Measurements from ENCODE around the gene ASB7. TPM values are rescaled to one million over a fixed set of nuclear protein-coding genes. Genes with fewer than 3 reads are reported as not detected.

The ASB7 gene
- total RNA-seq, 4 donors from 2014 or later = 5.1 to 10.3 (median 6.3) TPM

GRCh38 chr15:100689131-100689899 is 86.9 kb downstream of the ASB7 start:
- in situ Hi-C loops (cut with MboI; ENCODE audit: low sequenced_read_pairs in 4 of 4) (no loop called here), intact Hi-C loops (cut with DNase I; ENCODE audit: low total_unique reads) (loop anchor here (5.0 kb wide), 1 partner anchor 33 kb away; no protein-coding TSS in a partner anchor)
- H3K27me3 ChIP-seq = peaks cover 0 to 3% (median 0%) of the 10 kb centered on the region in 3 donors
- H3K36me3 ChIP-seq = no peaks in the 10 kb centered on the region
- no peaks in the 10 kb centered on the region for H3K4me1 ChIP-seq
- no peak for ATAC-seq
- no peak overlapping the region for H3K27ac ChIP-seq
- DNase-seq = no peak
- H3K9me3 ChIP-seq = no peaks in the 10 kb centered on the region
- TF ChIP-seq POLR2A (IDR thresholded peaks at IDR 0.05) (no peak), CTCF (IDR thresholded peaks at IDR 0.05 in 4 of 5, conservative IDR thresholded peaks at IDR 0.05 in 1 of 5) (no peak)
- H3K4me3 ChIP-seq = no peak overlapping the region

- no peak overlapping the region for H3K27ac ChIP-seq
Measured at GRCh38 chr15:100690032-100690794, 87.8 kb downstream of the ASB7 start.

GRCh38 chr15:100690795-100691158 is 88.4 kb downstream of the ASB7 start:
- Histone ChIP-seq H3K4me3 (no peak overlapping the region), H3K36me3 (no peaks in the 10 kb centered on the region), H3K9me3 (no peaks in the 10 kb centered on the region), H3K4me1 (no peaks in the 10 kb centered on the region), H3K27me3 (peaks cover 0 to 3% (median 0%) of the 10 kb centered on the region in 3 donors), H3K27ac (no peak overlapping the region)
- TF ChIP-seq POLR2A (IDR thresholded peaks at IDR 0.05) (no peak), CTCF (IDR thresholded peaks at IDR 0.05 in 4 of 5, conservative IDR thresholded peaks at IDR 0.05 in 1 of 5) (no peak)
- intact Hi-C loops (cut with DNase I; ENCODE audit: low total_unique reads) (no loop called here), in situ Hi-C loops (cut with MboI; ENCODE audit: low sequenced_read_pairs in 4 of 4) (no loop called here)
- ATAC-seq (no peak), DNase-seq (no peak)

More at GRCh38 chr15:100690032-100690794, 87.8 kb downstream of the ASB7 start:
- no peaks in the 10 kb centered on the region for H3K4me1 ChIP-seq
- peaks cover 0 to 3% (median 0%) of the 10 kb centered on the region in 3 donors for H3K27me3 ChIP-seq
- DNase-seq (no peak), ATAC-seq (no peak)
- intact Hi-C loops (cut with DNase I; ENCODE audit: low total_unique reads) (no loop called here), in situ Hi-C loops (cut with MboI; ENCODE audit: low sequenced_read_pairs in 4 of 4) (no loop called here)
- no peaks in the 10 kb centered on the region for H3K36me3 ChIP-seq
- H3K4me3 ChIP-seq = no peak overlapping the region
- no peaks in the 10 kb centered on the region for H3K9me3 ChIP-seq
- TF ChIP-seq POLR2A (IDR thresholded peaks at IDR 0.05) (no peak), CTCF (IDR thresholded peaks at IDR 0.05 in 4 of 5, conservative IDR thresholded peaks at IDR 0.05 in 1 of 5) (no peak)

GRCh38 chr15:100691321-100691720 is 88.9 kb downstream of the ASB7 start:
- H3K27me3 ChIP-seq = peaks cover 0 to 1% (median 0%) of the 10 kb centered on the region in 3 donors
- ATAC-seq (no peak), DNase-seq (no peak)
- no peaks in the 10 kb centered on the region for H3K9me3 ChIP-seq
- TF ChIP-seq CTCF (IDR thresholded peaks at IDR 0.05 in 4 of 5, conservative IDR thresholded peaks at IDR 0.05 in 1 of 5) = no peak
- TF ChIP-seq POLR2A (IDR thresholded peaks at IDR 0.05) = no peak
- H3K4me3 ChIP-seq = no peak overlapping the region
- H3K36me3 ChIP-seq = no peaks in the 10 kb centered on the region
- no peaks in the 10 kb centered on the region for H3K4me1 ChIP-seq
- no peak overlapping the region for H3K27ac ChIP-seq
- intact Hi-C loops (cut with DNase I; ENCODE audit: low total_unique reads) (no loop called here), in situ Hi-C loops (cut with MboI; ENCODE audit: low sequenced_read_pairs in 4 of 4) (no loop called here)

Measured in gastrocnemius medialis (tissue), 4 donors.